HepG2 (cell line): ENCODE measurements around the gene ACTR3. TPM values are rescaled to one million over a fixed set of nuclear protein-coding genes. Genes with fewer than 3 reads are reported as not detected.

Experiments
- BCL6 ChIP-seq: IDR thresholded peaks from 2 replicates; pipeline ENCODE4 v1.6.1; 2016; ENCODE audit warnings: missing genetic modification reagents, missing compliant biosample characterization
- HIC2 ChIP-seq: sonication (generic); formaldehyde crosslinking; IDR thresholded peaks from 2 replicates; pipeline ENCODE4 v1.9.0; 2022; ENCODE audit warnings: low read depth, missing genetic modification reagents
- HMG20B ChIP-seq: conservative IDR thresholded peaks from 2 replicates; pipeline ENCODE4 v1.6.1; 2016; ENCODE audit warnings: missing genetic modification reagents, missing compliant biosample characterization
- TP53 ChIP-seq: sonication (generic); formaldehyde crosslinking; conservative IDR thresholded peaks from 2 replicates; pipeline ENCODE4 v1.4.0; 2020; ENCODE audit warnings: missing genetic modification reagents
- ZBTB4 ChIP-seq: sonication (generic); formaldehyde crosslinking; IDR thresholded peaks from 2 replicates; pipeline ENCODE4 v1.4.0; 2020; ENCODE audit warnings: missing genetic modification reagents, mild to moderate bottlenecking, borderline replicate concordance
- ZBTB40 ChIP-seq, 2 experiments: fragments of 450-650 bp in 1 of 2; sonication (generic) in 1 of 2; formaldehyde crosslinking in 1 of 2; IDR thresholded peaks; 2 replicates each; pipeline versions ENCODE4 v1.6.1 to v1.8.0; 2016 to 2022; ENCODE audit warnings: antibody characterized with exemption in 1 of 2, mild to moderate bottlenecking in 1 of 2, missing genetic modification reagents in 1 of 2
- ZBTB7A ChIP-seq: sonication (generic); formaldehyde crosslinking; IDR thresholded peaks from 2 replicates; pipeline ENCODE4 v1.8.0; 2022; ENCODE audit warnings: mild to moderate bottlenecking, missing genetic modification reagents
- ZNF451 ChIP-seq: sonication (generic); formaldehyde crosslinking; IDR thresholded peaks from 2 replicates; pipeline ENCODE4 v1.5.0; 2020; ENCODE audit warnings: mild to moderate bottlenecking, missing genetic modification reagents
- ZNF629 ChIP-seq: sonication (generic); formaldehyde crosslinking; conservative IDR thresholded peaks from 2 replicates; pipeline ENCODE4 v1.5.0; 2020; ENCODE audit warnings: missing genetic modification reagents
- ZNF644 ChIP-seq: IDR thresholded peaks from 2 replicates; pipeline ENCODE4 v1.6.1; 2016; ENCODE audit warnings: low read depth
- polyA plus RNA-seq, 8 experiments: library from polyadenylated mRNA; depleted of rRNA in 3 of 8; stranded (reverse) in 7 of 8; unstranded in 1 of 8; fragments of >200 nt; fragmentation: Illumina TruSeq in 4 of 8; extraction: Trizol in 4 of 8; gene quantifications; 2 replicates each; pipeline versions ENCODE4 v1.2.1 to v1.2.3, GENCODE V29; 2011 to 2016; ENCODE audit warnings: low read depth in 4 of 8, missing spikeins in 1 of 8, mixed read lengths in 1 of 8; ENCODE audit not compliant: insufficient read depth in 1 of 8
- total RNA-seq, 5 experiments: library from RNA; depleted of rRNA; stranded (reverse); fragments of >200 nt; fragmentation: Illumina TruSeq; extraction: Trizol; gene quantifications; 2 replicates each; pipeline ENCODE4 v1.2.3, GENCODE V29; 2016; ENCODE audit warnings: low read depth in 1 of 5

The ACTR3 gene
- total and polyA plus RNA-seq, 2 of the 13 experiments (the other 11 are each of a cell fraction or from before 2014, with no cell fraction given), result 123 to 225 TPM

GRCh38 chr2:113876503-113877387, 13.1 kb upstream of the ACTR3 start (continued):
- TF ChIP-seq ZBTB40 (IDR thresholded peaks at IDR 0.05) (no peak), ZBTB40 (CRISPR knock-in tag; IDR thresholded peaks at IDR 0.05) (peak; percentile 71; the same call in 1 of the 2 replicates), HIC2 (CRISPR knock-in tag) (no peak; the same call in 1 of the 2 replicates), ZNF644 (CRISPR knock-in tag) (peak; percentile 94), ZBTB4 (CRISPR knock-in tag) (peak; percentile 68; the same call in 1 of the 2 replicates), ZNF451 (CRISPR knock-in tag) (peak; percentile 70; the same call in 1 of the 2 replicates), ZNF629 (CRISPR knock-in tag) (no peak; the same call in 1 of the 2 replicates), ZBTB7A (CRISPR knock-in tag) (no peak), BCL6 (peak; percentile 55; the same call in 1 of the 2 replicates), HMG20B (CRISPR knock-in tag) (peak; percentile 54), TP53 (no peak)
